ENCODE data around the gene KSR1.

DNA sequence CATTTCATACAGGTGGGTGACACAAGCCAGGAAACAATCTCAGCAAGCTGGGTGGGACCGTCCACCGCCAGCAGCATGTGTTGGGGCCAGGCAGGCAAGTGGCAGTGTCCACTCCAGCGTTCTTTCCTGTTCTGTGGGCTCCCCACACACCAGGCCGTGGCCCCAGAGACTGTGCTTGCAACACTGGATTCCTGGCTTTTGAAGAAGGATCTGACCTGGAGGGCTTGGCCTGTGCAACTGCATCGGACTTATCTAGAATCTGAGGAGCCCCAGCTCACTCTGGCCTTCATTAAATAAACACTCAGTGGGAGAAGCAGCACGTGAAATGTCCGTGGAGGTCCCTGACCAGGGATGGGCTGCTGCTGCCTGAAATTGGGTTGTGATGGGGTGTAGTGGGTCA lies 3.2 kb downstream of the KSR1 start:
- TF ChIP-seq, protein P1, sequence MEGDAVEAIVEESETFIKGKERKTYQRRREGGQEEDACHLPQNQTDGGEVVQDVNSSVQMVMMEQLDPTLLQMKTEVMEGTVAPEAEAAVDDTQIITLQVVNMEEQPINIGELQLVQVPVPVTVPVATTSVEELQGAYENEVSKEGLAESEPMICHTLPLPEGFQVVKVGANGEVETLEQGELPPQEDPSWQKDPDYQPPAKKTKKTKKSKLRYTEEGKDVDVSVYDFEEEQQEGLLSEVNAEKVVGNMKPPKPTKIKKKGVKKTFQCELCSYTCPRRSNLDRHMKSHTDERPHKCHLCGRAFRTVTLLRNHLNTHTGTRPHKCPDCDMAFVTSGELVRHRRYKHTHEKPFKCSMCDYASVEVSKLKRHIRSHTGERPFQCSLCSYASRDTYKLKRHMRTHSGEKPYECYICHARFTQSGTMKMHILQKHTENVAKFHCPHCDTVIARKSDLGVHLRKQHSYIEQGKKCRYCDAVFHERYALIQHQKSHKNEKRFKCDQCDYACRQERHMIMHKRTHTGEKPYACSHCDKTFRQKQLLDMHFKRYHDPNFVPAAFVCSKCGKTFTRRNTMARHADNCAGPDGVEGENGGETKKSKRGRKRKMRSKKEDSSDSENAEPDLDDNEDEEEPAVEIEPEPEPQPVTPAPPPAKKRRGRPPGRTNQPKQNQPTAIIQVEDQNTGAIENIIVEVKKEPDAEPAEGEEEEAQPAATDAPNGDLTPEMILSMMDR (conservative IDR thresholded peaks at IDR 0.05) = no peak
- TF ChIP-seq ZFX (IDR thresholded peaks at IDR 0.05) = no peak
